Aorta (tissue), 5 donors: ENCODE measurements around the gene KRTAP5-1. TPM values are rescaled to one million over a fixed set of nuclear protein-coding genes. Genes with fewer than 3 reads are reported as not detected.
A peak's percentile ranks its signal among the peaks of the same experiment; 100 is the strongest.
"Not testable (repeated sequence)": the region's sequence is repeated elsewhere in the genome, so short reads cannot be mapped to it uniquely, and the experiment has no call there.

Source experiments
- ATAC-seq: fragments of 200-7000 bp; cut with Tn5 transposase; one replicate; pipeline ENCODE4 v1.9.1; 2022; ENCODE audit warnings: moderate library complexity; ENCODE audit not compliant: low FRiP score
- DNase-seq, 2 donors: peaks; one replicate each; pipeline ENCODE4 v3.0.0-alpha.2; 2020
- H3K27ac ChIP-seq, 2 donors: one replicate each; pipeline ENCODE4 v1.5.1; 2013; ENCODE audit warnings: low read length in 2 of 2, mild to moderate bottlenecking in 2 of 2, moderate library complexity in 2 of 2, control low read depth in 1 of 2, inconsistent platforms in 1 of 2, low read depth in 1 of 2
- H3K27me3 ChIP-seq, 2 donors: one replicate each; pipeline ENCODE4 v1.6.1; 2013; ENCODE audit warnings: control low read depth in 1 of 2, low read length in 1 of 2, mild to moderate bottlenecking in 1 of 2, moderate library complexity in 1 of 2; ENCODE audit not compliant: insufficient read depth in 2 of 2, control insufficient read depth in 1 of 2
- H3K36me3 ChIP-seq, 2 donors: one replicate each; pipeline ENCODE4 v1.6.1; 2013; ENCODE audit warnings: control low read depth in 1 of 2, low read length in 1 of 2, mild to moderate bottlenecking in 1 of 2; ENCODE audit not compliant: insufficient read depth in 2 of 2, control insufficient read depth in 1 of 2
- H3K4me1 ChIP-seq, 2 donors: one replicate each; pipeline ENCODE4 v1.6.1; 2013; ENCODE audit warnings: low read length in 2 of 2, control low read depth in 1 of 2, mild to moderate bottlenecking in 1 of 2, moderate library complexity in 1 of 2; ENCODE audit not compliant: insufficient read depth in 2 of 2, control insufficient read depth in 1 of 2
- H3K4me3 ChIP-seq, 2 donors: one replicate each; pipeline ENCODE4 v1.5.1; 2013; ENCODE audit warnings: low read length in 2 of 2, control low read depth in 1 of 2, mild to moderate bottlenecking in 1 of 2
- H3K9me3 ChIP-seq: one replicate; pipeline ENCODE4 v1.6.1; 2013; ENCODE audit warnings: mild to moderate bottlenecking, low read length; ENCODE audit not compliant: control insufficient read depth
- WGBS, 2 donors: extraction: QIAGEN DNeasy Blood & Tissue Kit; methylation state at CpG; one replicate each; pipeline ENCODE4 v1.1.7; 2013; 5-methylcytosine and 5-hydroxymethylcytosine counted together
- intact Hi-C, 2 donors: fragments of 100-400 bp; cut with DNase I; formaldehyde crosslinking; loops; one replicate each; pipeline versions ENCODE4 v1.14.2 to v1.15.0; 2022
- long read RNA-seq, 2 donors: library from polyadenylated mRNA; unstranded; transcript quantifications; one replicate each; pipeline ENCODE4 v2.0.0, GENCODE V29; 2020 to 2021
- polyA plus RNA-seq, 2 donors: library from polyadenylated mRNA; stranded (reverse); fragments of 200-250 nt; gene quantifications; one replicate each; pipeline ENCODE4 v1.2.3, GENCODE V29; 2013
- total RNA-seq, 2 donors: library from RNA; stranded (reverse); fragmentation: NEBNext Ultra II Directional; extraction: Animal tissue kit (Norgen Biotek cat#: 25700); gene quantifications; one replicate each; pipeline ENCODE4 v1.2.1, GENCODE V29; 2021
- donor health status: healthy with polysubstance abuse.
- donor health status: Bipolar disorder and iron deficiency.
- donor health status: DM: no; HTN: no; CAD: no.
- donor health status: DM: no; HTN: no; CAD: no.
- donor health status: DM: yes; HTN: yes; CAD: no.

Gene KRTAP5-1
- not detected for total RNA-seq
- polyA plus RNA-seq: not detected
- long read RNA-seq, donor 1: 0 reads
- long read RNA-seq, donor 2: 0 reads

DNA sequence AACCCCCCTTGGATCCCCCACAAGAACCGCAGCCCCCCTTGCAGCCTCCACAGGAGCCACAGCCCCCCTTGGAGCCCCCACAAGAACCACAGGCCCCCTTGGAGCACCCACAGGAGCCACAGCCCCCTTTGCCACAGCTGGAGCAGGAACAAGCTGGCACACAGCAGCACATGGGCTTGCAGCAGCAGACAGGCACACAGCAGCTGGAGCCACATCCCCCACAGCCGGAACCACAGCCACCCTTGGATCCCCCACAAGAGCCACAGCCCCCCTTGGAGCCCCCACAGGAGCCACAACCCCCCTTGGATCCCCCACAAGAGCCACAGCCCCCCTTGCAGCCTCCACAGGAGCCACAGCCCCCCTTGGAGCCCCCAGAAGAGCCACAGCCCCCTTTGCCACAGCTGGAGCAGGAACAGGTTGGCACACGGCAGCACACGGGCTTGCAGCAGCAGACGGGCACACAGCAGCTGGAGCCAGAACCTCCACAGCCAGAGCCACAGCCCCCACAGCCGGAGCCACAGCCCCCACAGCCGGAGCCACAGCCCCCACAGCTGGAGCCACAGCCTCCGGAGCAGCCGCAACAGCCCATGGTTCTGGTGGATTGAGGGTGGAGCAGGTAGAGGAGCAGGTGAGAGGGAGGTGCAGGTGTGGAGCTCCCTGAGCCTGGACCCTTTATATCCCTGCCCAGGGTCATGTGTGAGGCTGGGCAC, at the start of gene KRTAP5-1:
Gene KRTAP5-1 (minus strand): TSS at position 623 of the 710 bp plus-strand sequence. CDS start 34 bp downstream, at position 589.
- H3K4me1 ChIP-seq, H3K27me3 ChIP-seq, H3K4me3 ChIP-seq, H3K9me3 ChIP-seq, H3K36me3 ChIP-seq, H3K27ac ChIP-seq, ATAC-seq, intact Hi-C loops, DNase-seq: not testable (repeated sequence)
- WGBS, 2 donors: 95 to 96% methylated on average over 9 of the region's 9 CpGs

GRCh38 chr11:1633864-1634263, 48.8 kb upstream of the KRTAP5-1 start:
- intact Hi-C loops: no loop called here
- DNase-seq (peak; percentile 12 to 25), ATAC-seq (no peak)
- H3K27me3 ChIP-seq: no peaks in the 10 kb centered on the region
- no peak overlapping the region for H3K27ac ChIP-seq
- no peaks in the 10 kb centered on the region for H3K36me3 ChIP-seq
- H3K4me3 ChIP-seq: no peak overlapping the region
- H3K4me1 ChIP-seq: no peaks in the 10 kb centered on the region
- WGBS, 2 donors: 83 to 87% methylated on average over 7 to 10 of the region's 10 CpGs
- no peaks in the 10 kb centered on the region for H3K9me3 ChIP-seq

DNA sequence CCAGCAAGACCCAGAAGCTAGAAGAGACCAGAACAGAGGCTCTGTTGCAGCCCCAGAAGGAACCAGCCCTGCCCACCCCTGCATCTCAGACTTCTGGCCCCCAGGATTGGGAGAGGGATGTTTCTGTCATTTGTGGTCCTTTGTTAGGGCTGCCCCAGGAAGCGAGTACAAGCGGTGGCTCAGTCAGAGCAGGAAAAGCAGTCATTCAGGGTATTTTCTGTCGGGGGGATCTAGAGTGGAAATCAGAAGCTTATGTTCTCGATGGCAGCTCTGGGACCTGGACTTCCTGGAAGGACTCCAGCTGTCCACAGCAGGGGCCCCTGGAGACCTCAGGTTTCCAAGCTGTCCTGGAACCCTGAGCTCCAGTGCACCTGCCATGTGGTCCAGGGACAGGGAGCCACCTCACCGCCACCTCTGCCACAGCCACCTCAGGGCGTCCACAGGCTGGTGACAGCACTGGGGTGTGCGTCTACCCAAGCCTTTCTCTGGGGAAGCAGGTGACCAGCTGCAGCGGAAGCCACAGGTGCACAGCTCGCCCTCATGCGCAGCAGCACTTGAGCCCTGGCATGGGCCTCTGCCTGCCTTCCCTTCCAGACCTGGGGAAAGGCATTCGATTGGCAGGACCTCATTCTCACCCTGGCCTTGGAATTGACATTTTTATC, 47.1 kb upstream of the KRTAP5-1 start:
- intact Hi-C loops: no loop called here
- H3K4me3 ChIP-seq: no peak overlapping the region
- no peaks in the 10 kb centered on the region for H3K36me3 ChIP-seq
- no peaks in the 10 kb centered on the region for H3K4me1 ChIP-seq
- 62 to 63% methylated on average over 11 of the region's 11 CpGs for WGBS, 2 donors
- no peak overlapping the region for H3K27ac ChIP-seq
- DNase-seq (no peak), ATAC-seq (no peak)
- no peaks in the 10 kb centered on the region for H3K9me3 ChIP-seq
- H3K27me3 ChIP-seq: no peaks in the 10 kb centered on the region

DNA sequence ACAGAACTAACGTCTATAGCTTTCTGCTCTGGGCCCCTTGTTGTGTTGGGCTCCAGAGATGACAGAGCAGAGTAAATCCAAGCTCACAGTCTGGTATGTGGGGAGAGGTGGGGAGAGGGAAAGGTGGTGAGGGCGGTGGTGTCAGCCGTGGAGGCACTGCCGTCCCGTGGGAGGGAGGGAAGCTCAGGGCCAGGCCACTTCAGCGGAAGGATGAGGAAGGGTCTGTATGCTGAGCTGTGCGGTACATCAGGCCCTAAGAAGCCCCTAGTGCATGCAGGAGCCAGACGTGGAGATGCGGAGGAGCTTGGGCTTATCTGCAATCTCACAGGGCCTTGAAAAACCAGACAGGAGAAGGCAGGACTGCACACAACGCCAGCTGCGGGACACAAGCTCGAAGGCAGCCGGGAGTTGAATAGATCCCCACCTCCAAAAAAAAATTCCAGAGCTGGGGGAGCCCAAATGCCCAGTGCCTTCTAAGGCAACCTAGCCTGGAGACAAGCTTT, 46.0 kb upstream of the KRTAP5-1 start:
- Histone ChIP-seq H3K27ac (no peak overlapping the region), H3K9me3 (no peaks in the 10 kb centered on the region), H3K4me1 (no peaks in the 10 kb centered on the region), H3K27me3 (no peaks in the 10 kb centered on the region), H3K4me3 (no peak overlapping the region), H3K36me3 (no peaks in the 10 kb centered on the region)
- DNase-seq: no peak
- no peak for ATAC-seq
- intact Hi-C loops: no loop called here
- 71 to 72% methylated on average over 13 of the region's 13 CpGs for WGBS, 2 donors

DNA sequence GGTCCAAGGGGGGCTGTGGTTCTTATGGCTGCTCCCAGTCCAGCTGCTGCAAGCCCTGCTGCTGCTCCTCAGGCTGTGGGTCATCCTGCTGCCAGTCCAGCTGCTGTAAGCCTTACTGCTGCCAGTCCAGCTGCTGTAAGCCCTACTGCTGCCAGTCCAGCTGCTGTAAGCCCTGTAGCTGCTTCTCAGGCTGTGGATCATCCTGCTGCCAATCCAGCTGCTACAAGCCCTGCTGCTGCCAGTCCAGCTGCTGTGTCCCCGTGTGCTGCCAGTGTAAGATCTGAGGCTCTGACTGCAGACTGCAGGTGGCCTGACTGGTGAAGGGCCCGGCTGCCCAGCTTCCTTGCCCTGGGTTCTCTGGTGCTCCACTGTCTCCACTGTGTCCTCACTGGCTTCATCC, 45.2 kb upstream of the KRTAP5-1 start:
- intact Hi-C loops: no loop called here
- ATAC-seq (no peak), DNase-seq (no peak)
- WGBS, 2 donors: 58 to 66% methylated on average over 2 of the region's 2 CpGs
- no peak overlapping the region for H3K27ac ChIP-seq
- no peak overlapping the region for H3K4me3 ChIP-seq
- no peaks in the 10 kb centered on the region for H3K9me3 ChIP-seq
- H3K27me3 ChIP-seq: no peaks in the 10 kb centered on the region
- H3K4me1 ChIP-seq: no peaks in the 10 kb centered on the region
- no peaks in the 10 kb centered on the region for H3K36me3 ChIP-seq

- Histone ChIP-seq H3K27ac (no peak within 1 kb of the TSS), H3K27me3 (no peaks in the 10 kb centered on the region), H3K9me3 (no peaks in the 10 kb centered on the region), H3K36me3 (no peaks in the 10 kb centered on the region), H3K4me3 (no peak within 1 kb of the TSS), H3K4me1 (no peaks in the 10 kb centered on the region)
- ATAC-seq: no peak
- DNase-seq: peak in 1 of 2 donors; percentile 19
- intact Hi-C loops: loop anchor here (5.0 kb wide), 1 partner anchor 82 kb away; no protein-coding TSS in a partner anchor
- WGBS, 2 donors: 70 to 74% methylated on average over 21 to 25 of the region's 26 CpGs
Observed at GRCh38 chr11:1629326-1630185, 44.5 kb upstream of the KRTAP5-1 start, which contains the start of gene KRTAP5-5. Gene KRTAP5-5 (plus strand): TSS chr11:1629775. CDS start chr11:1629841, 66 bp downstream.

DNA sequence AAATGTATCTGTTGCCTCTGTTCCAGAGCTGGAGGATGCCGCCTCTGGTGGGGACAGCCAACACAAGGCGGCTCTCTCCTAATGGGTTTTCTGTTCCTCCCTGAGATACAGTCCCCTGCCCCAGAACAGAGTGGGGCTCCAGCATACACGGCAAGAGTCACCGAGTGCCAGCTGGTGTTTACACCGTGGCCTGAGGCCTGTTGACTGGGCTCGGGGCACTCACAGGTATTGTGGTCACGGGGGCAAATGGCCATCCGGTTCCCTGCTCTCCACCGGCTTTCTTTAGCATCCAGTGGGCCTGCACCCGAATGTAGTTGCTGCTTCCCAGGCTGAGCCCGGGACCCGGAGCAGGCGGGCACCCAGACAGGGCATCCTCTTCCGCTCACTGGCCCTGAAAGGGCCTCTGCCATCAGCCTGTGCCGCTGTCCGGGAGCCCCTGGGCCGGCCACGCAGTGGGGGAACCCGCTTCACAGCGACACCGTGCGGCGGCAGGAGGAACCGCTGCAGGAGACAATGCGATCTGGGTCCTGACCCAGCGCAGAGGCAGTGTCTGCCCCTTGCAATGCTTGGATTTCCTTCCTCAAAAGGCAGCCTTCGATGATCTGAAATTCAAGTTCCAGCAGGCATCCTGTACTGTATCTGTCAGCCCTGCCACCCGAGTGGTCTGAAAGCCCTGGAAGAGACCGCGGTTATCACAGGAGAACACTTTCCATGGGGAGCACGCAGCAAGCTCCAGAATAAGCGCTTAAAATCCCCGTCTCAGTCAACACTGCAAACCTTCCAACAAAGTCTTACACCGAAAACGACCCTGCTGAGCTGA, 43.6 kb upstream of the KRTAP5-1 start:
- Histone ChIP-seq H3K4me1 (no peaks in the 10 kb centered on the region), H3K4me3 (no peak overlapping the region), H3K27ac (no peak overlapping the region), H3K27me3 (no peaks in the 10 kb centered on the region), H3K9me3 (no peaks in the 10 kb centered on the region), H3K36me3 (no peaks in the 10 kb centered on the region)
- DNase-seq (peak; percentile 63 to 87), ATAC-seq (peak; percentile 75)
- intact Hi-C loops: loop anchor here (5.0 kb wide), 1 partner anchor 81 kb away; no protein-coding TSS in a partner anchor
- WGBS, 2 donors: 26 to 28% methylated on average over 35 of the region's 35 CpGs

- WGBS, 2 donors: 82 to 87% methylated on average over 13 of the region's 13 CpGs
- no peaks in the 10 kb centered on the region for H3K36me3 ChIP-seq
Observed at GRCh38 chr11:1625541-1625940, 40.5 kb upstream of the KRTAP5-1 start.

More at GRCh38 chr11:1625541-1625940, 40.5 kb upstream of the KRTAP5-1 start:
- H3K4me3 ChIP-seq: no peak overlapping the region
- peak in 1 of 2 donors; percentile 45 for DNase-seq
- peak; percentile 26 for ATAC-seq
- H3K9me3 ChIP-seq: no peaks in the 10 kb centered on the region
- H3K4me1 ChIP-seq: no peaks in the 10 kb centered on the region
- intact Hi-C loops: loop anchor here (5.0 kb wide), 1 partner anchor 78 kb away; no protein-coding TSS in a partner anchor
- H3K27ac ChIP-seq: no peak overlapping the region
- H3K27me3 ChIP-seq: no peaks in the 10 kb centered on the region
